ENCODE measurements around the gene TXNL4A.

The TXNL4A gene

GRCh38 chr18:79982736-79983135 is 5.6 kb downstream of the TXNL4A start:
- TF ChIP-seq ZNF8 (CRISPR knock-in tag; IDR thresholded peaks at IDR 0.05), result no peak
- TF ChIP-seq TOX (CRISPR knock-in tag; IDR thresholded peaks at IDR 0.05; ENCODE audit: borderline replicate concordance), result no peak
- TF ChIP-seq TCF4 (CRISPR knock-in tag; IDR thresholded peaks at IDR 0.05; ENCODE audit: borderline replicate concordance), result no peak
- no peak for TF ChIP-seq RARB (CRISPR knock-in tag; IDR thresholded peaks at IDR 0.05)
- no peak for TF ChIP-seq ZFP3 (CRISPR knock-in tag; IDR thresholded peaks at IDR 0.05)
- TF ChIP-seq OSR1 (CRISPR knock-in tag; IDR thresholded peaks at IDR 0.05), result no peak
- no peak for TF ChIP-seq BACH2 (CRISPR knock-in tag; IDR thresholded peaks at IDR 0.05; ENCODE audit: borderline replicate concordance)
- TF ChIP-seq ZNF565 (CRISPR knock-in tag; conservative IDR thresholded peaks at IDR 0.05; ENCODE audit: low read depth), result no peak
- no peak for TF ChIP-seq ZFP30 (CRISPR knock-in tag; IDR thresholded peaks at IDR 0.05)
- ATAC-seq, result no peak

- no peak for ATAC-seq
- TF ChIP-seq CSRNP3 (CRISPR knock-in tag; IDR thresholded peaks at IDR 0.05), result no peak
- TF ChIP-seq ISL1 (CRISPR knock-in tag; IDR thresholded peaks at IDR 0.05), result no peak
- no peak for TF ChIP-seq PATZ1 (CRISPR knock-in tag; IDR thresholded peaks at IDR 0.05; ENCODE audit: borderline replicate concordance)
- TF ChIP-seq, protein P1, sequence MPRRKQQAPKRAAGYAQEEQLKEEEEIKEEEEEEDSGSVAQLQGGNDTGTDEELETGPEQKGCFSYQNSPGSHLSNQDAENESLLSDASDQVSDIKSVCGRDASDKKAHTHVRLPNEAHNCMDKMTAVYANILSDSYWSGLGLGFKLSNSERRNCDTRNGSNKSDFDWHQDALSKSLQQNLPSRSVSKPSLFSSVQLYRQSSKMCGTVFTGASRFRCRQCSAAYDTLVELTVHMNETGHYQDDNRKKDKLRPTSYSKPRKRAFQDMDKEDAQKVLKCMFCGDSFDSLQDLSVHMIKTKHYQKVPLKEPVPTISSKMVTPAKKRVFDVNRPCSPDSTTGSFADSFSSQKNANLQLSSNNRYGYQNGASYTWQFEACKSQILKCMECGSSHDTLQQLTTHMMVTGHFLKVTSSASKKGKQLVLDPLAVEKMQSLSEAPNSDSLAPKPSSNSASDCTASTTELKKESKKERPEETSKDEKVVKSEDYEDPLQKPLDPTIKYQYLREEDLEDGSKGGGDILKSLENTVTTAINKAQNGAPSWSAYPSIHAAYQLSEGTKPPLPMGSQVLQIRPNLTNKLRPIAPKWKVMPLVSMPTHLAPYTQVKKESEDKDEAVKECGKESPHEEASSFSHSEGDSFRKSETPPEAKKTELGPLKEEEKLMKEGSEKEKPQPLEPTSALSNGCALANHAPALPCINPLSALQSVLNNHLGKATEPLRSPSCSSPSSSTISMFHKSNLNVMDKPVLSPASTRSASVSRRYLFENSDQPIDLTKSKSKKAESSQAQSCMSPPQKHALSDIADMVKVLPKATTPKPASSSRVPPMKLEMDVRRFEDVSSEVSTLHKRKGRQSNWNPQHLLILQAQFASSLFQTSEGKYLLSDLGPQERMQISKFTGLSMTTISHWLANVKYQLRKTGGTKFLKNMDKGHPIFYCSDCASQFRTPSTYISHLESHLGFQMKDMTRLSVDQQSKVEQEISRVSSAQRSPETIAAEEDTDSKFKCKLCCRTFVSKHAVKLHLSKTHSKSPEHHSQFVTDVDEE (CRISPR knock-in tag; IDR thresholded peaks at IDR 0.05), result no peak
- no peak for TF ChIP-seq ESRRG (CRISPR knock-in tag; IDR thresholded peaks at IDR 0.05)
Measured at GRCh38 chr18:79980585-79980984, 7.8 kb downstream of the TXNL4A start.

GRCh38 chr18:79979843-79980242 is 8.5 kb downstream of the TXNL4A start:
- no peak for ATAC-seq
- TF ChIP-seq PPARA (CRISPR knock-in tag; IDR thresholded peaks at IDR 0.05; ENCODE audit: borderline replicate concordance) (no peak), TCF4 (CRISPR knock-in tag; IDR thresholded peaks at IDR 0.05; ENCODE audit: borderline replicate concordance) (no peak), ZNF565 (CRISPR knock-in tag; conservative IDR thresholded peaks at IDR 0.05; ENCODE audit: low read depth) (no peak), GLIS3 (CRISPR knock-in tag; IDR thresholded peaks at IDR 0.05) (no peak), OSR1 (CRISPR knock-in tag; IDR thresholded peaks at IDR 0.05) (no peak), CSDC2 (CRISPR knock-in tag; IDR thresholded peaks at IDR 0.05) (no peak), CSRNP3 (CRISPR knock-in tag; IDR thresholded peaks at IDR 0.05) (no peak), PATZ1 (CRISPR knock-in tag; IDR thresholded peaks at IDR 0.05; ENCODE audit: borderline replicate concordance) (no peak), SNAI2 (CRISPR knock-in tag; IDR thresholded peaks at IDR 0.05) (no peak), TOX (CRISPR knock-in tag; IDR thresholded peaks at IDR 0.05; ENCODE audit: borderline replicate concordance) (no peak), ARNTL (CRISPR knock-in tag; IDR thresholded peaks at IDR 0.05; ENCODE audit: borderline replicate concordance, low read depth) (no peak), ZNF8 (CRISPR knock-in tag; IDR thresholded peaks at IDR 0.05) (no peak), ISL1 (CRISPR knock-in tag; IDR thresholded peaks at IDR 0.05) (no peak), RARB (CRISPR knock-in tag; IDR thresholded peaks at IDR 0.05) (no peak), ZNF70 (CRISPR knock-in tag; IDR thresholded peaks at IDR 0.05) (no peak), BACH2 (CRISPR knock-in tag; IDR thresholded peaks at IDR 0.05; ENCODE audit: borderline replicate concordance) (no peak), ZFP30 (CRISPR knock-in tag; IDR thresholded peaks at IDR 0.05) (no peak)
- TF ChIP-seq, protein P1 (CRISPR knock-in tag; IDR thresholded peaks at IDR 0.05), result no peak
- TF ChIP-seq, protein P2, sequence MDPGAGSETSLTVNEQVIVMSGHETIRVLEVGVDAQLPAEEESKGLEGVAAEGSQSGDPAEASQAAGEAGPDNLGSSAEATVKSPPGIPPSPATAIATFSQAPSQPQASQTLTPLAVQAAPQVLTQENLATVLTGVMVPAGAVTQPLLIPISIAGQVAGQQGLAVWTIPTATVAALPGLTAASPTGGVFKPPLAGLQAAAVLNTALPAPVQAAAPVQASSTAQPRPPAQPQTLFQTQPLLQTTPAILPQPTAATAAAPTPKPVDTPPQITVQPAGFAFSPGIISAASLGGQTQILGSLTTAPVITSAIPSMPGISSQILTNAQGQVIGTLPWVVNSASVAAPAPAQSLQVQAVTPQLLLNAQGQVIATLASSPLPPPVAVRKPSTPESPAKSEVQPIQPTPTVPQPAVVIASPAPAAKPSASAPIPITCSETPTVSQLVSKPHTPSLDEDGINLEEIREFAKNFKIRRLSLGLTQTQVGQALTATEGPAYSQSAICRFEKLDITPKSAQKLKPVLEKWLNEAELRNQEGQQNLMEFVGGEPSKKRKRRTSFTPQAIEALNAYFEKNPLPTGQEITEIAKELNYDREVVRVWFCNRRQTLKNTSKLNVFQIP (CRISPR knock-in tag; IDR thresholded peaks at IDR 0.05; ENCODE audit: borderline replicate concordance, low read depth), result no peak
